GM23248 (cell line): ENCODE results near the gene SRSF8. TPM values are rescaled to one million over a fixed set of nuclear protein-coding genes. Genes with fewer than 3 reads are reported as not detected.
"Not testable (repeated sequence)": the region's sequence is repeated elsewhere in the genome, so short reads cannot be mapped to it uniquely, and the experiment has no call there.

Source experiments
- DNase-seq: peaks from one replicate; pipeline ENCODE4 v3.0.0-alpha.2; 2015
- H2AFZ ChIP-seq: fragments of 200-600 bp; sonication (generic); 2 replicates; pipeline ENCODE4 v1.6.1; 2016; ENCODE audit warnings: antibody characterized with exemption
- H3F3A ChIP-seq: fragments of 200-600 bp; sonication (generic); 2 replicates; pipeline ENCODE4 v1.6.1; 2016; ENCODE audit warnings: mild to moderate bottlenecking, antibody characterized with exemption, mixed run types; ENCODE audit not compliant: insufficient read depth
- H3K27ac ChIP-seq: fragments of 200-600 bp; sonication (generic); 2 replicates; pipeline ENCODE4 v1.5.1; 2016; ENCODE audit warnings: mild to moderate bottlenecking
- H3K27me3 ChIP-seq: fragments of 200-600 bp; sonication (generic); replicated peaks from 2 replicates; pipeline ENCODE4 v1.6.1; 2016; ENCODE audit warnings: mild to moderate bottlenecking; ENCODE audit not compliant: insufficient read depth
- H3K36me3 ChIP-seq: fragments of 200-600 bp; sonication (generic); 2 replicates; pipeline ENCODE4 v1.6.1; 2016; ENCODE audit warnings: low read depth, mild to moderate bottlenecking
- H3K4me1 ChIP-seq: fragments of 200-600 bp; sonication (generic); 2 replicates; pipeline ENCODE4 v1.6.1; 2016; ENCODE audit warnings: mild to moderate bottlenecking; ENCODE audit not compliant: insufficient read depth
- H3K4me2 ChIP-seq: fragments of 200-600 bp; sonication (generic); one replicate; pipeline ENCODE4 v1.6.1; 2016; ENCODE audit warnings: mild to moderate bottlenecking; ENCODE audit not compliant: unreplicated experiment
- H3K4me3 ChIP-seq: fragments of 200-600 bp; sonication (generic); 2 replicates; pipeline ENCODE4 v1.5.1; 2016; ENCODE audit warnings: mild to moderate bottlenecking
- H3K79me2 ChIP-seq: fragments of 200-600 bp; sonication (generic); 2 replicates; pipeline ENCODE4 v1.6.1; 2016; ENCODE audit warnings: mild to moderate bottlenecking; ENCODE audit not compliant: insufficient read depth
- H3K9ac ChIP-seq: fragments of 200-600 bp; sonication (generic); 2 replicates; pipeline ENCODE4 v1.6.1; 2016; ENCODE audit warnings: mild to moderate bottlenecking
- H3K9me2 ChIP-seq: fragments of 200-600 bp; sonication (generic); 2 replicates; pipeline ENCODE4 v1.6.1; 2016; ENCODE audit warnings: mixed run types, mild to moderate bottlenecking, moderate library complexity; ENCODE audit not compliant: insufficient read depth
- H3K9me3 ChIP-seq: fragments of 200-600 bp; sonication (generic); one replicate; pipeline ENCODE4 v1.6.1; 2017; ENCODE audit warnings: low read depth
- H4K20me1 ChIP-seq: fragments of 200-600 bp; sonication (generic); 2 replicates; pipeline ENCODE4 v1.6.0; 2016; ENCODE audit not compliant: insufficient read depth
- EZH2 ChIP-seq: fragments of 200-600 bp; sonication (generic); IDR thresholded peaks from 2 replicates; pipeline ENCODE4 v1.6.1; 2018; ENCODE audit warnings: antibody characterized with exemption, mild to moderate bottlenecking; ENCODE audit not compliant: insufficient read depth, poor library complexity, severe bottlenecking
- EZH2phosphoT487 ChIP-seq: fragments of 200-600 bp; sonication (generic); IDR thresholded peaks from 2 replicates; pipeline ENCODE4 v1.6.1; 2018; ENCODE audit warnings: antibody characterized with exemption, moderate library complexity, mild to moderate bottlenecking, low read depth; ENCODE audit not compliant: insufficient read depth
- WGBS, 2 experiments: methylation state at CpG; one replicate each; pipeline ENCODE4 v1.1.6; 2015 to 2017; ENCODE audit warnings: low lambda C conversion rate in 2 of 2, low coverage in 1 of 2; ENCODE audit errors: missing lambda C conversion rate in 2 of 2; 5-methylcytosine and 5-hydroxymethylcytosine counted together
- in situ Hi-C: fragments of 300-500 bp; cut with MboI; formaldehyde crosslinking; loops from 2 replicates; pipeline ENCODE4 v1.15.0; 2020
- polyA plus RNA-seq: library from polyadenylated mRNA; unstranded; fragments of >200 nt; fragmentation: Nextera tagmentation; extraction: Ambion mirVana; gene quantifications from 2 replicates; pipeline ENCODE4 v1.2.1, GENCODE V29; 2016
- total RNA-seq: library from RNA; depleted of rRNA; stranded (reverse); fragments of >200 nt; shearing (Covaris generic); gene quantifications from 2 replicates; pipeline ENCODE4 v1.2.3, GENCODE V29; 2014

The SRSF8 gene
- total and polyA plus RNA-seq, 2 experiments from 2014 or later = 14.8 to 39.4 TPM

- in situ Hi-C loops = no loop called here
- Histone ChIP-seq H3K36me3 (no peaks in the 10 kb centered on the region), H3K9ac (no peak overlapping the region), H4K20me1 (no peaks in the 10 kb centered on the region), H3F3A (no peaks in the 10 kb centered on the region), H3K27ac (no peak overlapping the region), H3K4me3 (no peak overlapping the region), H3K4me2 (no peak overlapping the region), H2AFZ (no peak overlapping the region), H3K79me2 (no peaks in the 10 kb centered on the region), H3K4me1 (no peaks in the 10 kb centered on the region), H3K9me3 (no peaks in the 10 kb centered on the region), H3K27me3 (peaks cover 35% of the 10 kb centered on the region), H3K9me2 (no peaks in the 10 kb centered on the region)
- TF ChIP-seq EZH2 (no peak), EZH2phosphoT487 (no peak)
- no peak for DNase-seq
- 38 to 45% methylated on average over 1 of the region's 1 CpG for WGBS, 2 experiments
Measured at GRCh38 chr11:95033051-95033450, 33.7 kb upstream of the SRSF8 start.

GRCh38 chr11:95035316-95035715 is 31.4 kb upstream of the SRSF8 start:
- TF ChIP-seq EZH2 (no peak), EZH2phosphoT487 (no peak)
- no peak overlapping the region for H3K9ac ChIP-seq
- 57% methylated on average over 2 of the region's 2 CpGs for WGBS, 2 experiments
- no peaks in the 10 kb centered on the region for H3K9me3 ChIP-seq
- no peak for DNase-seq
- no peaks in the 10 kb centered on the region for H3K4me1 ChIP-seq
- no peaks in the 10 kb centered on the region for H3K79me2 ChIP-seq
- no peaks in the 10 kb centered on the region for H3F3A ChIP-seq
- H3K9me2 ChIP-seq = no peaks in the 10 kb centered on the region
- no peaks in the 10 kb centered on the region for H4K20me1 ChIP-seq
- H3K36me3 ChIP-seq = no peaks in the 10 kb centered on the region
- H2AFZ ChIP-seq = no peak overlapping the region
- H3K27me3 ChIP-seq = peaks cover 35% of the 10 kb centered on the region
- H3K4me2 ChIP-seq = no peak overlapping the region
- no peak overlapping the region for H3K4me3 ChIP-seq
- in situ Hi-C loops = no loop called here
- H3K27ac ChIP-seq = no peak overlapping the region

- H3K4me3 ChIP-seq, H3K9me3 ChIP-seq, H3K36me3 ChIP-seq, H3K9ac ChIP-seq, DNase-seq, H3K79me2 ChIP-seq, H3K4me1 ChIP-seq, H2AFZ ChIP-seq, in situ Hi-C loops, H3K4me2 ChIP-seq, H4K20me1 ChIP-seq, H3F3A ChIP-seq, H3K9me2 ChIP-seq, H3K27ac ChIP-seq: not testable (repeated sequence)
- H3K27me3 ChIP-seq = peaks cover 42% of the 10 kb centered on the region
- WGBS, 2 experiments = 20 to 22% methylated on average over 68 to 70 of the region's 71 CpGs
Measured at GRCh38 chr11:95037356-95038035, 29.2 kb upstream of the SRSF8 start.

GRCh38 chr11:95042239-95042638 is 24.5 kb upstream of the SRSF8 start:
- Histone ChIP-seq H3F3A (no peaks in the 10 kb centered on the region), H3K9me2 (no peaks in the 10 kb centered on the region), H3K9me3 (no peaks in the 10 kb centered on the region), H4K20me1 (no peaks in the 10 kb centered on the region), H3K9ac (no peak overlapping the region), H2AFZ (no peak overlapping the region), H3K27me3 (peaks cover 33% of the 10 kb centered on the region), H3K36me3 (no peaks in the 10 kb centered on the region), H3K4me1 (no peaks in the 10 kb centered on the region), H3K4me3 (no peak overlapping the region), H3K27ac (no peak overlapping the region), H3K79me2 (no peaks in the 10 kb centered on the region), H3K4me2 (no peak overlapping the region)
- WGBS, 2 experiments = 91 to 94% methylated on average over 1 of the region's 1 CpG
- no peak for TF ChIP-seq EZH2phosphoT487
- no peak for TF ChIP-seq EZH2
- no peak for DNase-seq
- in situ Hi-C loops = no loop called here

GRCh38 chr11:95042906-95043305 is 23.8 kb upstream of the SRSF8 start:
- Histone ChIP-seq H3K4me1 (no peaks in the 10 kb centered on the region), H4K20me1 (no peaks in the 10 kb centered on the region), H3K36me3 (no peaks in the 10 kb centered on the region), H3K4me3 (no peak overlapping the region), H3F3A (no peaks in the 10 kb centered on the region), H3K4me2 (no peak overlapping the region), H3K9me2 (no peaks in the 10 kb centered on the region), H3K9me3 (no peaks in the 10 kb centered on the region), H3K27me3 (peaks cover 39% of the 10 kb centered on the region), H3K79me2 (no peaks in the 10 kb centered on the region), H3K27ac (no peak overlapping the region), H2AFZ (no peak overlapping the region), H3K9ac (no peak overlapping the region)
- DNase-seq = no peak
- TF ChIP-seq EZH2phosphoT487 (no peak), EZH2 (no peak)
- in situ Hi-C loops = no loop called here
- 44 to 50% methylated on average over 3 of the region's 3 CpGs for WGBS, 2 experiments
